HG03342 (cell line): ENCODE results near the gene ELP6.
"Not testable (repeated sequence)": the region's sequence is repeated elsewhere in the genome, so short reads cannot be mapped to it uniquely, and the experiment has no call there.

ENCODE experiments used
- ATAC-seq: cut with Tn5 transposase; IDR thresholded peaks from one replicate; pipeline ENCODE4 v1.9.1; 2021; ENCODE audit warnings: mild to moderate bottlenecking, moderate library complexity; ENCODE audit not compliant: unreplicated experiment

ELP6 gene

DNA sequence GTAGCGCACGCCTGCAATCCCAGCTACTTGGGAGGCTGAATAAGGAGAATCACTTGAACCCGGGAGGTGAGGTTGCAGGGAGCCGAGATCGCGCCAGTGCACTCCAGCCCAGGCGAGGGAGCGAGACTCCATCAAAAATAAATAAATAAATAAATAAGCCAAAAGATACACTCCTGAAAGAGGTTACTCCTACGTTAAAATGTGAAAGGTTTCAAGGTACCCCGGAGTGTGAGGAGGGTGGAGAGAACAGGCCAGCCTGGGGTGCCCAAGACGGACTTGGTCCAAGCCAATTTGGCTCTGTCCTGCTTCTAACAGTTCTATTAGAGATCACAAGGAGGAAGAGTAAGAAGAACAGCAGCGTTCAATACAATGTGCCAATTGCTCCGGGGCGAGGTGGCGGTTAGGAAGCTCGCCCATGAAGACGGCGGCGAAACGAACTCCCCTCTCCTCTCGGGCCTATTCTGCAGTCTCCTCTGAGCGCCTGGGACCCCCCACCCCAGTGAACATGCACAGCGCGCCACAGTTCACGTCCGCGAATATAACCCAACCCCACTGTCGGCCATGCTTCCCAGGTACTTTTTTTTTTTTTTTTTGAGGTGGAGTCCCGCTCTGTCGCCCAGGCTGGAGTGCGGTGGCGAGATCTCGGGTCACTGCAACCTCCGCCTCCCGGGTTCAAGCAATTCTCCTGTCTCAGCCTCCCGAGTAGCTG lies 942 bp downstream of the ELP6 start:
- no peak for ATAC-seq

DNA sequence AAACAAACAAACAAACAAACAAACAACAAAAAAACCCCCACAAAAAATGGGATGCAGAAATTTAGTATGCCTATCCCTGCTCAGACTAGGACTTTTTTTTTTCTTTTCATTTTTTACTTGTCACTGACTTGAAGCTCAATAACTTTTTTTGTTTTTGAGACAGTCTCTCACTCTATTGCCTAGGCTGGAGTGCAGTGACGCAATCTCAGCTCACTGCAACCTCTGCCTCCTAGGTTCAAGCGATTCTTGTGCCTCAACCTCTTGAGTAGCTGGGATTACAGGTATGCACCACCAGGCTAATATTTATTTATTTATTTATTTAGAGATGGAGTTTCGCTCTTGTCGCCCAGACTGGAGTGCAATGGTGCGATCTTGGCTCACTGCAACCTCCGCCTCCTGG lies 8.2 kb downstream of the ELP6 start:
- not testable (repeated sequence) for ATAC-seq

DNA sequence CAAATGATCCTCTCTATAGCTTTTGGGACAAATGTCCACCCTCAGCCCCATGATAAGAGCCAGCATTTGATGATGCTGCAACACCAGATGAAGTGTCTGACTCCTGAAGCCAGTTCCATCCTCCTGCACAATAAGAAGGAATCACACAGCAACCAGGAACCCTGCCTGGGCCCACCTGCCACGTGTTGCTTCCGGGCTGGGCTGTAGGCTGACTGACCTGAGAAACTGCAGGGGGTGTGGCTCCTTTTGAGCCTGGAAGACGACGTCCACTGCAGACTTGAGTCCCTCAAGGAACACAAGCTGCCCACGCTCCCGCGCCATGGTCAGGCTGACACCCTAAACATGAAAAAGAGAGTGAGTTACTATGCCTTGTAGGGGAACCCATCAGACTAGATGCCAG lies 9.4 kb downstream of the ELP6 start:
- no peak for ATAC-seq

DNA sequence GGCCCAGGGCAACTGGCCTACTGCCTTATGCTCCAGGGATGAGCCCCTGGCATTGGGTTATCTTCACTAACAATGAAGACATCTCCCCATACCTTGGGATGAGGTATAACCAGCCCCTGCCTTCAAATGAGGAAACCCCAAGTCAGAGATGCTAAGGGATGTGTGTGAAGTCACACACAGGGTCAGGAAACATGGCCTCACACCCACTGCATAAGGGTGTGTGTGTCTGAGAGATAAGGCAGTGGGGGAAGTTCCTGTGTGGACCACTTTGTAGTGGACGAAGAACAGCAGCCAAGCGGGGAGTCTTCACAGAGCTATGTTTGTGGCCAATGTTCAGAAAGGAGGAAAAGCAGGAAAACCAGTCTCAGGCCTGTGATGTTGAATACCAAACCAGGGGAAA lies 10.5 kb downstream of the ELP6 start:
- no peak for ATAC-seq

DNA sequence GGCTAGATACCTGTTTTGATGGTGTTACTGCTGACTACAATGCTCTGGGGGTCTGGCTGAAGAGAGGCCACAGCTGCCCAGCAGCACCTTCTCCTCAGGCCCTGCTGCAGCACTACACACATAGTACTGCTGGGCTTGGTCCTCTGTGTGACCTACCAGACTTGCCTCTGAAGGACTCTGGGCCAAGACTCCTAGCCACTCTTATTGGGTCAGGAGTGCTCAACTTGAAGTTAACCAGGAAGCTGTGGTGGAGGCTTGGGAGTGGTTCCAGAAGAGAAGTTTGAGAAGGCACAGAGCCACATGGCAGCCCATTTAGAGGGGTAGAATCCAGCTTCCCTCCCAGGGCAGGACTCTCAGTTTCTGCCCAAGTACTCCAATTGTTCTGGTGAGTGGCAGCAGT lies 16.6 kb downstream of the ELP6 start:
- ATAC-seq: no peak

DNA sequence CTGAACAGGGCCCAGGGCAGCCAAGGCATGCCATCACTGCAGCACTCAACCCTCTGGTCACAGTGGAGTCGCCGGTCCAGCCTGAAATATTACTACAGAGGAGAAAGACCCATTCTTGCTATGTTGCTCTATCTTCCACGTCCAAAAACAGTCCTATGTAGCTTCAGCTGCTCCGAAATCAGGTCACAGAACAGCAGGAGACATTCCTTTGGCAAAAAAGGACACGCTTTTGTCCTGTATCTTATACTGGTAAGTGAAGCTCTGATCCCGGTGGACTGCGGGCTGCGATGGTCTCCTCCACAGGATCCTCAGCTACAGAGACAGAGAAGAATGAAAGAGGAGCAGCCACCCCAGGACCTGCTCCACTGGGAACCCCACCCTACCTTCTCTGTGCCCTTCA lies 17.6 kb downstream of the ELP6 start:
- ATAC-seq: no peak

DNA sequence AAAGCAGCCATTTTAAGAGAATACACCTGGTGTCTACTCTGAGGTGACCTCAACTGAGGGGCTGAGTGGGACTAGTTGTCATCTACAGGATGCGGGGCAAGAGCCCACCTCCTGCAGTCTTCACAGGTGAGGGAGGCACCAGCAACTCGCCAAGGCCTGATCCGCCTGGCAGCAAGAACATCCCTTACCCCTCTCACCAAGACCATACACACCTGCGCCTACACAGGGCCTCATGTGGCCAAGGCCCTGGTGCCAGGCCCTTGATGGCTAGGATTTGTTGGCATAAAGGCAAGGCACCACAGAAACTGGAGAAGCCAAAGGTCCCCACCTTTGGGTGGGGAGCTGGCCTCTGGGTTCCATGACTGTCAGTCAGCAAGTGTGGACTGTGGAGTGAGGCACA lies 18.4 kb downstream of the ELP6 start:
- no peak for ATAC-seq

DNA sequence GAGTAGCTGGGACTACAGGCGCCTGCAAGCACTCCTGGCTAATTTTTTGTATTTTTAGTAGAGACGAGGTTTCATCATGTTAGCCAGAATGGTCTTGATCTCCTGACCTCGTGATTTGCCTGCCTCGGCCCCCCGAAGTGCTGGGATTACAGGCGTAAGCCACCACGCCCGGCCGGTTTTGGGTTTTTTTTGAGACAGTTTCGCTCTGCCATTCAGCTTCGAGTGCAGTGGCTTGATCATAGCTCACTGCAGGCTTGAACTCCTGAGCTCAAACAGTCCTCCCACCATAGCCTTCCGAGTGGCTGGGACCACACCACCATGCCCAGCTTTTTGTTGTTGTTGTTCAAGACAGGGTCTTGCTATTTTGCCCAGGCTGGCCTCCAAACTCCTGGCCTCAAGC lies 21.7 kb downstream of the ELP6 start:
- ATAC-seq: no peak

DNA sequence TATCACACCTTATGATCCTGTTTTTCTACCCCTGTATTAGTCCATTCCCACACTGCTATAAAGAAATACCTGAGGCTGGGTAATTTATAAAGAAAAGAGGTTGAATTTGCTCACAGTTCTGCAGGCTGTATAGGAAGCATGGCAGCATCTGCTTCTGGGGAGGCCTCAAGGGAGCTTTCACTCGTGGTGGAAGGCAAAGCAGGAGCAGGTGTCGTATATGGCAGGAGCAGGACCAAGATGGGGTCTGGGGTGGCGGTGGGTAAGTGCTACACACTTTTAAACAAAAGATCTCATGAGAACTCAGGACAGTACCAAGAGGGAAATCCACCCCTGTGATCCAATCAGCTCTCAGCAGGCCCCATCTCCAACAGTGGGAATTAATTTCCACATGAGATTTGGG lies 22.3 kb downstream of the ELP6 start:
- ATAC-seq: no peak

DNA sequence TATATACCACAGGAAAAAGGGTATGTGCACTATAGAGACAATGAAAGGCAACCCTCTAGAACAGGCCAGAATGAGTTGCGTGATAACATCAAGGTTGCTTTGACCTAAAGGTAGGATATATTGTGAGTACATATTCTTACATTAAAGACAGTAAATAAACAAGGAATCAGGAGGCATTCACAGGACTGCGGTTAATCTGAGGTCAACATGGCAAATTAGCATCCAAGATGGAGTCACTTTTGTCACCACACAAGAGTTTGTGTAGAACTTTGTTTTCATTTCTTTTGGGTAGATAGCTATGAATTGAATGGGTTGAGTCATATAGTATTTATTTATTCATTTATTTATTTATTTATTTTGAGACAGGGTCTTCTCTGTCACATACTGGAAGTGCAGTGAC lies 26.2 kb downstream of the ELP6 start:
- no peak for ATAC-seq

DNA sequence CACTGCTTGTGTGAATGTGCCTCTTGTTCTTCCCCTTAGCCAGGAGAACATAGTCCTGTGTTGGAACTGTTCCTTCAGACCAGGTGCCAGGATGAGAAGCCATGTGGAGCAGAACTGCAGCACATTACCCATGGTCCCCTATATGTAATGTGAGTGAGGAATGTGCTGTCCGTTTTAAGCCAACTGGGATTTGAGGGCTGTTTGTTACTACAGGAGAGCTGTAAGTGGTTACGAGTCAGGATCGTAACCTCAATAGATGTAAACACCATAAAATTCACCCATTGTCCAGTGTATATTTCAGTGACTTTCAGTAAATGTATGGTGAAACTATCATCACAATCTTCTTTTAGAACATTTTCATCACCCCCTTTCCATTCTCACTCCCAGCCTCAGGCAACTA lies 27.7 kb downstream of the ELP6 start:
- no peak for ATAC-seq

DNA sequence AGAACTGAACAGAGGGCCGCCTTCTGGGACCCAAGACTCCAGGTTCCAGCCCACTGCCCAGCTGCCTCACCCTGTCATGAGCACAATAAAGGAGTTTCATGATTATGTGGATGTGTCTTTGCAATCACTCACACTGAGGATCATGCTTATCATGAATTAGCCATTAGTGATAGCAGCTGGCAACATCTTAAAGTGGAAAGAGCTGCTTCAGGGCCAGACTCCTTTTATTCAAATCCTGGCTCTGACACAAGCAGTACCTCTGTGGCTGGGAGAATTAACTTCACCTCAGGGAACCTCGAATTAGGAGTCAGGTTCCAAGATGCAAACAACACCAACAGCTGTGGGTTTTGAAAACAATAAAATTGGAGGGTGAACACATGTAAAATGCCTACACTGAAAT lies 31.1 kb downstream of the ELP6 start:
- no peak for ATAC-seq

DNA sequence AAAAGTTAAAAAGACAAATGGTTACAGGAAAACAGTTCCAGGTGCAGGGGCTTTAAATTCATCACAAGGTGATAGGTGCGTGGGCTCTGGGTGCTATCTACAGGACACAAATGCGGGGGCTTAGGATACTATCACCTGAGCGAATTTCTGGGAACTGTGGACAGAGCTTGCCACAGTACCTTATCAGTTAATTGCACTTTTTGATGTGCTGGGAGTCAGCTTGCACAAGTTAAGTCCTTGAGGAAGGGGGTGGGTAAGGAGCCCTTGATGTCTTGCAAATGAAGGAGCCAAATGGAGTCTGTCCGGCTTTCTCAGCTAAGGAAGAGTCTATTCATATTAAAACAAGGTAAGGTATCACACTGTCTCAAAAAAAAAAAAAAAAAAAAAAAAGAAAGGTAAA lies 31.7 kb downstream of the ELP6 start:
- not testable (repeated sequence) for ATAC-seq

DNA sequence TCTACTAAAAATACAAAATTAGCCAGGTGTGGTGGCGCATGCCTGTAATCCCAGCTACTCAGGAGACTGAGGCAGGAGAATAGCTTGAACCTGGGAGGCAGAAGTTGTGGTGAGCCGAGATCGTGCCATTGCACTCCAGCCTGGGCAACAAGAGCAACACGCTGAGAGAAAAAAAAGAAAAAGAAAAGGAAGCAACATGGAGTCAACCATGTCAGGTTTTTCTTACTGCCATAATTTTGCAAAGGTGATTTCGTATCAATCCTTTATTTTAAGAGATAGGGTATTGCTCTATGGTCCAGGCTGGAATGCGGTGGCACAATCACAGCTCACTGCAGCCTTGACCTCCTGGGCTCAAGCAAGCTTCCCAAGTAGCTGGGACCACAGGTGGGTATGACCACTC lies 33.2 kb downstream of the ELP6 start:
- ATAC-seq: not testable (repeated sequence)

DNA sequence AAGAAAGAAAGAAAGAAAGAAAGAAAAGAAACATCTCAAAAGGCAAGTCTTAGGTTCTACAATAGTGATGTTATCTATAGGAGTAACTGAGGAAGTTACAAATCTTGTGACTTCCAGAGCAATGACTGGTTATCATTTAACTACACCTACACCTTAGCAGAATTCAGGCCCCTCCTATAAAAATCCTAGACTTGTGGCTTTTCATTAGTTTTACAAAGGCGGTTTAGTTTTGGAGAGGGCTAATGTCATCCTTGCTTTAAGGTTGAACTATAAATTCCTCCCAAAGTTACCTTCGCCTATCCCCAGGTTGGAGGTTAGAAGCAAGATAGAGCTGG lies 33.7 kb downstream of the ELP6 start:
- no peak for ATAC-seq

DNA sequence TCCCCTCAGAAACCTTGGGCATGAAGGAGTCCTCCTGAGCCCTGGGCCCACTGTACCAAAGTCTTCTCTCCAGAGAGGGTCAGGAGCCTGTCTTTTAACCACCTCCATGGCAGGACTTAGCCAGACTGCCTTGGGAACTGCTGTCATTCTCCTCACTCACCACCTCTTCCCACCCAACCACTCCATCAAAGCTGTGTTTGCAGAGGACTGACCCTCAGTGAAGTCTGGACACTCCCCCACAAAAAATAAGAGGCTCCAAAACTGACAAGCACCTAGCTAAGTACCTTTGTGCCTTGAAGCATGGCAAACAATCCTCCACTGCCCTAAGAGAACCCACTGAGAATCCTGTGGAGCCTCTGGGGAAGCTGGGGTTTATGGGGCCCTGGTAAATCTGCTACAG lies 35.5 kb downstream of the ELP6 start:
- no peak for ATAC-seq

DNA sequence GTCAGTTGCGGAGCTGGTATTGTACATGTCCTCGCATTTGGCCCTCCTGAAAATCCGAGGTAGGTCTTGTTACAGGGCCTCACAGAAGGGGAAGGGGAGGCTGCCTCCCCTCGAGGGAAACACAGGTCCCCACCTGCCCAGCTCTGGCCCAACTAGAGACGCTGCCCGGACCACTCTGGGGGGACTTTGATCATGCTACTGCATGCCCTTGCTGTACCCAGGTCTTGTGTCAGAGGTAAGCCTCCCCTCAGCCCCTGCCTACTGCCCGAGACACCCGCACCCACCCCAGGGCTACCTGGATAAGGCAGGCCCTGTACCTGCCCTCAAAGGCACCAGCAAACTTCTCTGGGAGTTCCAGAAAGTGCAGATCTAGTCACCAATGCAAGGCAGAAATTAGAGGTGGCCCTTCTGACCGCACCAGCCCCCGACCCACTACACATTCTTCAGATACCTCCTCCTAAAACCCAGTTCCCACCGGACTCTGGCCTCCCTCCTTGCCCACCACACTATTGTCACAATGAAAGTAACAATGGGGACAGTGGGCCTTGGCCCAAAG lies 36.8 kb downstream of the ELP6 start:
- no peak for ATAC-seq

DNA sequence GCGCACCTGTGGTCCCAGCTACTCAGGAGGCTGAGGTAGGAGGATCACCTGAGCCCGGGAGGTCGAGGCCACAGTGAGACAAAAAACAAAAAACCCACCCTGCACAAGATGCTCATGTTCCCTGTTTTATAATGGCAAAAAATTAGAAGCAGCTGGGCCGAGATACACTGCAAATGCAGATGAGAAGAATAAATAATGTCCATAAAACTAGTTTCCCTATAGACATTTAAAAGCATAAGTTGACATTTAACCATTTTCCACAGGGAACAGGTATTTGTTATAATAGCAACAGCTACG lies 37.2 kb downstream of the ELP6 start:
- ATAC-seq: no peak

DNA sequence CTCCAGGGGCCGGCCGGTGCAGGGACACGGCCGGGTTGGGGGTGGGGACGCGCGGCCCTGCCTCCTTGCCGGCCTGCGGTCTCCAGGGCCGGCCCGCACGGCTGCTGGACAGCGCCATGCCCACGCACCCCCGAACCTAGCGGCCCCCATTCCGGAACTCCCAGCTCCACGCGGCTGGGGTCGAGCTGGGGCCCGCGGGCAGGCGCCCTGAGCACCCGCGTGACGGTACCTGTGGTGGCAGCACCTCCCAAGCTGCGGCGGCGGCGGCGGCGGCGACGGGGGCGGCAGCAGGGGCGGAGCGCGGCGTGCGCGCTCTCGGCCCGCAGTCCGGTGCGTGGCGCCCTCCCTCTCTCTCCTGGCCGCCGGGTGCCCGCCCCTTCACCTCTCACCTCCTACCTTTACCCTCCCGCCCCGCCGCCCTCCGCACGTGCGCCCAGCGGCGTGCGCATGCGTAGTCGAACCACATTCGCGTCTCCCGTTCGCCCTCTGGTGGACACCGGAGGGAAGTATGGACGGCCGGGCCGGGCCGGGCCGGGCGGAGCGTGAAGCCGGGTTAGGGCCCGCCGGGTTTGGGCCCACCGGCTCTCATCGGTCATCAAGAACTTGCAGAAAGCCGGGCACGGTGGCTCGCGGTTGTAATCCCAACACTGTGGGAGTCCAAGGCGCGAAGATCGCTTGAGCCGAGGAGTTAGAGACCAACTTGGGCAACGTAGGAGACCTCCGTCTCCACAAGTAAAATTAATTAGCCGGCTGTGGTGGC lies 37.8 kb downstream of the ELP6 start, which contains the start of gene SCAP:
Gene SCAP, minus strand, starts transcription at position 372 of the 760 bp plus-strand sequence. CDS start 32,948 bp downstream, outside the sequence.
- peak; percentile 86 for ATAC-seq

DNA sequence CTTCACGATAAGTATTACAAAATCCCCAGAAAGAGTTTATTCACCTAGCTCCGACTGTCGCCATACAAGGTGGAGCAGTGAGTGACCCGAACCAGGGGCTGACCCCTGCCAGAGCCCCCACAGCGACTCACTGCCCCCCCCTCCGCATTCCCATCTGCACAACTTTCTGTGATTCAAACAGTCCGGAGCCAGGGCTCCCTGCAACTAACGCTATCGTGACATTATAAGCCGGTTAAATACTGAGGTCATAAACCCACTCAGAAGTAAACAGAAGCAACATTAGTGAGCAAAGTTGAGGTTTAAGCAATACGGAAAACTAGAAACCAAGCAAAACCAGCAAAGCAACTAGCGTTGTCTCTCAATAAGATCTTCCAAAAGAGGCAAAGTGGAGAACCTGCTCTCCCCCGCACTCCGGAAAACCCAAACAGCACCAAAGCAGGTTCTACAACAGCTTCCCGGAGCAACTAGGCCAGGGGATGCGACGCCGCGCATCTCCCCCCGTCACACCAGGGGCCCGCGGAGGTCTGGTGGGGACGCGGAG lies 38.4 kb downstream of the ELP6 start:
- ATAC-seq: no peak

DNA sequence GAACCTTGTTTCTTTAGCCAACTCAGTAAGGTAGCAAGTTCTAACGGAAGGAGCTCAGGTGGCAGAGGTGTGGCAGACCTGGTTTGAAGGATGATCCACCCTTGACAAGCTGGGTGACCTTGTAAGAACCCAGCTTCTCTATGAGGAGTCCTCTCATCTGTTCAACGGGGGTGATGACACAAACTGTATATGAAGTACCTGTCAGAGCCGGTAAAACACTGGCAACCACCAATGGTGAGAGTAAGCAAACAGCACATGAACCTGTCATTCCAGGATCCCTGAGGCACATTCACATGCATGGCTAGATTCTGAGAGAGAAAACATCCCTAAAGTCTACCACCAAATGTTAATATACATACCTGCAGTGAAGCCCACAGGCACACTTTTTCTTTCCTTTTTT lies 40.1 kb downstream of the ELP6 start:
- ATAC-seq: no peak

DNA sequence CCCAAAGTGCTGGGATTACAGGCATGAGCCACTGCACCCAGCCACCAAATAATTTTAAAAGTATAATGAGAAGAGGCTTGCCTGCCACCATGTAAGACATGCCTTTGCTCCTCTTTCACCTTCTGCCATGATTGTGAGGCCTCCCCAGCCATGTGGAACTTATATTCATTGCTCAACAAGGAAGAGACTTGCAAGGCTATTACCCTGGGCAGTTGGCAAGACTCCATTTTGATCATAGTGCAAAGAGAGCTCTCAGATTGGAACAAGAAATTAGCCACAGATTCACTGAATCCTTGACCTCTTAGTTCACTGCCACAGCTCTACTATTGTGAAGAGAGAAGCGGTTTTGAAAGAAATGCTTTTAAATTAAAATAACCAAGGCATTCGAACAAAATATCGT lies 43.9 kb downstream of the ELP6 start:
- no peak for ATAC-seq
